Ascending aorta (tissue), 2 donors: ENCODE results near the gene ANKS6. TPM values are rescaled to one million over a fixed set of nuclear protein-coding genes. Genes with fewer than 3 reads are reported as not detected.
"Not testable (repeated sequence)": the region's sequence is repeated elsewhere in the genome, so short reads cannot be mapped to it uniquely, and the experiment has no call there.

Experiments used
- DNase-seq, 2 donors: peaks; one replicate each; pipeline ENCODE4 v3.0.0-alpha.2; 2019; ENCODE audit warnings: low spot score in 2 of 2
- H3K27ac ChIP-seq, 2 donors: fragments of 200-600 bp; sonication (generic); one replicate each; pipeline ENCODE4 v1.5.1; 2016 to 2017; ENCODE audit warnings: mild to moderate bottlenecking in 1 of 2
- H3K27me3 ChIP-seq: fragments of 200-600 bp; sonication (generic); one replicate; pipeline ENCODE4 v1.5.1; 2017
- H3K36me3 ChIP-seq, 2 donors: fragments of 200-600 bp; sonication (generic); one replicate each; pipeline ENCODE4 v1.5.1; 2016
- H3K4me1 ChIP-seq, 2 donors: fragments of 200-600 bp; sonication (generic); one replicate each; pipeline ENCODE4 v1.5.1; 2016 to 2017; ENCODE audit warnings: mild to moderate bottlenecking in 1 of 2
- H3K4me3 ChIP-seq, 2 donors: fragments of 200-600 bp; sonication (generic); one replicate each; pipeline ENCODE4 v1.5.1; 2016 to 2017; ENCODE audit warnings: mild to moderate bottlenecking in 1 of 2
- H3K9me3 ChIP-seq, 2 donors: fragments of 200-600 bp; sonication (generic); one replicate each; pipeline ENCODE4 v1.5.1; 2016
- intact Hi-C: fragments of 100-400 bp; cut with DNase I; formaldehyde crosslinking; loops from one replicate; pipeline ENCODE4 v1.15.1; 2023
- total RNA-seq: library from RNA; depleted of rRNA; stranded (reverse); fragments of >200 nt; gene quantifications from one replicate; pipeline ENCODE4 v1.1.0, GENCODE V29; 2016
- TF ChIP-seq, protein P1 (sequence below), 3 experiments: fragments of 200-600 bp in 2 of 3; fragments of 450-650 bp in 1 of 3; sonication (generic) in 2 of 3; IDR thresholded peaks; one replicate each; pipeline ENCODE4 v1.5.1; 2016 to 2019; ENCODE audit warnings: antibody characterized with exemption in 3 of 3, mild to moderate bottlenecking in 1 of 3, moderate library complexity in 1 of 3

ANKS6 gene
- total RNA-seq, 1 donor from 2014 or later = 13.0 TPM

- Histone ChIP-seq H3K4me3 (no peak overlapping the region), H3K4me1 (no peaks in the 10 kb centered on the region), H3K27me3 (no peaks in the 10 kb centered on the region), H3K9me3 (no peaks in the 10 kb centered on the region), H3K27ac (no peak overlapping the region), H3K36me3 (no peaks in the 10 kb centered on the region)
- DNase-seq = no peak
- intact Hi-C loops = no loop called here
- TF ChIP-seq, protein P1, sequence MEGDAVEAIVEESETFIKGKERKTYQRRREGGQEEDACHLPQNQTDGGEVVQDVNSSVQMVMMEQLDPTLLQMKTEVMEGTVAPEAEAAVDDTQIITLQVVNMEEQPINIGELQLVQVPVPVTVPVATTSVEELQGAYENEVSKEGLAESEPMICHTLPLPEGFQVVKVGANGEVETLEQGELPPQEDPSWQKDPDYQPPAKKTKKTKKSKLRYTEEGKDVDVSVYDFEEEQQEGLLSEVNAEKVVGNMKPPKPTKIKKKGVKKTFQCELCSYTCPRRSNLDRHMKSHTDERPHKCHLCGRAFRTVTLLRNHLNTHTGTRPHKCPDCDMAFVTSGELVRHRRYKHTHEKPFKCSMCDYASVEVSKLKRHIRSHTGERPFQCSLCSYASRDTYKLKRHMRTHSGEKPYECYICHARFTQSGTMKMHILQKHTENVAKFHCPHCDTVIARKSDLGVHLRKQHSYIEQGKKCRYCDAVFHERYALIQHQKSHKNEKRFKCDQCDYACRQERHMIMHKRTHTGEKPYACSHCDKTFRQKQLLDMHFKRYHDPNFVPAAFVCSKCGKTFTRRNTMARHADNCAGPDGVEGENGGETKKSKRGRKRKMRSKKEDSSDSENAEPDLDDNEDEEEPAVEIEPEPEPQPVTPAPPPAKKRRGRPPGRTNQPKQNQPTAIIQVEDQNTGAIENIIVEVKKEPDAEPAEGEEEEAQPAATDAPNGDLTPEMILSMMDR (IDR thresholded peaks at IDR 0.05) = no peak
Observed at GRCh38 chr9:98691890-98692289, 104.5 kb downstream of the ANKS6 start.

DNA sequence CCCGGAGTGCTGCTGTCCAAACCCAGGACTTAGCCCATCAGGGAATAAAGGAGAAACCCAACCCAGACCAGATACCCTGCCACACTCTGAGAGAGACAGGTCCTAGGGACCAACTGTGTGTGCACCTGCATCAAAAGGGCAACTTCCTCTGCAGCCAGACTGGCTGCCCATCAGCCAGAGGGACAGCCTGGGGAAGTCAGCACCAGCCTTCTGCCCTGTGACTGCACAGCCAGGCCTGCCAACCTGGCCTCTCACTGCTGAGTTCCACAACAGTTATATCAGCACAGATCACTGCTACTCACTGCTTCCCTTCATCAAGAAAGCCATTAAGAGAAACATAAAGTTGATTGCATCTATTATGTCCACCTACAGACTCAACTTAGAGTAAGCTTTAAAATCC, 105.7 kb downstream of the ANKS6 start:
- H3K27ac ChIP-seq = no peak overlapping the region
- no peaks in the 10 kb centered on the region for H3K27me3 ChIP-seq
- H3K36me3 ChIP-seq = no peaks in the 10 kb centered on the region
- TF ChIP-seq, protein P1 (IDR thresholded peaks at IDR 0.05) = no peak
- intact Hi-C loops = no loop called here
- no peak for DNase-seq
- no peaks in the 10 kb centered on the region for H3K9me3 ChIP-seq
- H3K4me3 ChIP-seq = no peak overlapping the region
- H3K4me1 ChIP-seq = no peaks in the 10 kb centered on the region

DNA sequence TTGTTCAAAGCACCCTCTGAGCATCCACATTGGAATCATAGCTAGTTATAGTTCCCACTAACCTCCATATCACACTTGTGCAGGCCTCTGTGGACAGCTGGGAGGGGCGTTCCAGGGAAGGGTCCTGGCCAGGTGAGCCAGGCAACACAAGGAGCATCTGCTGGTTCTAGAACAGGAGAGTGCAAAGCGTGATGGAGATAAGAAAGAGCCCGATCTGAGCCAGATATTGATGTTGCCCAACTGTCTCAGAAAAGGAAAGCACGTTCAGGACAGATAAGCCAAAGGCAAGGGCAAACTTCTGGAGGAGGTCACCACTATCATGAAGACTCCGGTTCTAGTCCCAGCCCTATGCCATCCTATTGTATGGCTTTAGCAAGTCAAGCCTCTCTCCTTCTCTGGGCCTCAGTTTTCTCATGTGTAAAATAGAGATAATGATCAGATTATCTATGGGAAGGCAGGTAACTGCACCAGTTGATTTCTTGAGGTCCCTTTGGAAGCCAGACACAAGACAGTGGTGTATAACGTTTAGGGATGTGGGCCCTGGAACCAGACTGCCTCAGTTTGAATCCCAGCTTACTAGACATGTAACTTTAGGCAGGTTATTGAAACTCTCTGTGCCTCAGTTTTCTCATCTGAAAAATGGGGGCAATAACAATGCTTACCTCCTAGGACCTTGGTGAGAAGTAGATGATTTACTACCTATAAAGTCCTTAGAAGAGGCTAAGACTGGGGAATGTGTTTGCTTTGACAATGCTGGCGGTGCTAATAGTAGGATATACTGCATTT, 107.5 kb downstream of the ANKS6 start:
- TF ChIP-seq, protein P1 (IDR thresholded peaks at IDR 0.05) = no peak
- Histone ChIP-seq H3K4me1 (no peaks in the 10 kb centered on the region), H3K27ac (no peak overlapping the region), H3K36me3 (no peaks in the 10 kb centered on the region), H3K9me3 (no peaks in the 10 kb centered on the region), H3K4me3 (no peak overlapping the region), H3K27me3 (no peaks in the 10 kb centered on the region)
- intact Hi-C loops = no loop called here
- no peak for DNase-seq

DNA sequence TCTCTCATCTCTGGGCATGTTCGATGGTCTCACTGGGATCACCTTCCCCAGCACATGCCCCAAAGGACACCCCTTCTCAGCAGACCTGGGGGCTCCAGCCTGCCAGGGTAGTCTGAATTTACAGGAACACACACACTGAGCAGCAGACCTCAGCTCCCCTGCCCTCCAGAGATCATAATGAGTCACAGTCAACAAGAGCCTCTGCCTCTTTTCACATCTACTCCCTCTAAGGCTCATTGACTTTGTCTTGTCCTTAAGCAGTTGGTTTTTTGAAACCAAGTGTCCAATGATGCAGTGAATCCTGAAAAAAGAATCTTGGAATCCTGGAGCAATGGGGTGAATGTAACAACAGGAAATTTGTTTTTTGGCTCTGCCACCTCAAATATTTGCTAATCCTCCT, 108.4 kb downstream of the ANKS6 start:
- H3K27me3 ChIP-seq = no peaks in the 10 kb centered on the region
- no peak overlapping the region for H3K4me3 ChIP-seq
- DNase-seq = no peak
- intact Hi-C loops = no loop called here
- no peak overlapping the region for H3K27ac ChIP-seq
- no peaks in the 10 kb centered on the region for H3K9me3 ChIP-seq
- no peaks in the 10 kb centered on the region for H3K36me3 ChIP-seq
- H3K4me1 ChIP-seq = no peaks in the 10 kb centered on the region
- TF ChIP-seq, protein P1 (IDR thresholded peaks at IDR 0.05) = no peak

GRCh38 chr9:98686961-98687855, 109.1 kb downstream of the ANKS6 start:
- no peak overlapping the region for H3K4me3 ChIP-seq
- no peaks in the 10 kb centered on the region for H3K27me3 ChIP-seq
- H3K4me1 ChIP-seq = no peaks in the 10 kb centered on the region
- intact Hi-C loops = no loop called here
- no peak overlapping the region for H3K27ac ChIP-seq
- H3K9me3 ChIP-seq = no peaks in the 10 kb centered on the region
- TF ChIP-seq, protein P1 (IDR thresholded peaks at IDR 0.05) = no peak
- no peaks in the 10 kb centered on the region for H3K36me3 ChIP-seq
- DNase-seq = no peak

GRCh38 chr9:98684816-98685215, 111.5 kb downstream of the ANKS6 start:
- H3K27me3 ChIP-seq, H3K4me1 ChIP-seq, intact Hi-C loops, H3K9me3 ChIP-seq, H3K36me3 ChIP-seq, DNase-seq, H3K4me3 ChIP-seq, H3K27ac ChIP-seq: not testable (repeated sequence)
